ENCODE measurements around the gene TRMT1.

DNA sequence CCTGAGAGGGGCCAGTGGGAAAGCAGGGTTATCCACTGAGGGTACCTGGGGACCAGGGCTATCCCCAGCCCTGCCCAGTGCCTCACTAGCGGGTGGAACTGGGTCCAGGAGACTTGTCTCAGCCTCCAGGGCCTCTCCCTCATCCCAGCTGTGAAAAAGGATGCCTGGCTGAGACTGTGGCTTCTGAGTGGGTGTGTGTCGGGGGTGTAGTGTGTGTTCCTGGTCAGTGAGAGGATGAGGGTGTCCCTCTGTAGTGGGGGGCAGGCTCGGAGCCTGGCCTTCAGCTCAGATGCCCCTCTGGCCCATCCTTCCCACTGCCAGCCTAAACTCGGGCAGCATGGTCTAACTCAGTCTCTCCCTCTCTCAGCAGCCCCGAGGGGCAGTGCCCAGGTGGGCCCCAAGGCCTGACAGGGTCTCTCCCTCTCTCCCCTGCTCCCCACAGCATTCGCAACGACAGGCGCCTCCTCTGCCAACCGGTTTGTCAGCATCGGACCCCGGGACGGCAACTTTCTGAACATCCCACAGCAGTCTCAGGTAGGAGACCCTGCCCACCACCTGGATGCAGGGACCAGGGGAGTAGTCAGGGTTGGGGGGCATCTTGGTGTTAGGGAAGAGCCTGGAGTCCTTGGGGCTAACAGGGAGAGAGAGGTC, 26.6 kb downstream of the TRMT1 start:
- TF ChIP-seq, protein P1, sequence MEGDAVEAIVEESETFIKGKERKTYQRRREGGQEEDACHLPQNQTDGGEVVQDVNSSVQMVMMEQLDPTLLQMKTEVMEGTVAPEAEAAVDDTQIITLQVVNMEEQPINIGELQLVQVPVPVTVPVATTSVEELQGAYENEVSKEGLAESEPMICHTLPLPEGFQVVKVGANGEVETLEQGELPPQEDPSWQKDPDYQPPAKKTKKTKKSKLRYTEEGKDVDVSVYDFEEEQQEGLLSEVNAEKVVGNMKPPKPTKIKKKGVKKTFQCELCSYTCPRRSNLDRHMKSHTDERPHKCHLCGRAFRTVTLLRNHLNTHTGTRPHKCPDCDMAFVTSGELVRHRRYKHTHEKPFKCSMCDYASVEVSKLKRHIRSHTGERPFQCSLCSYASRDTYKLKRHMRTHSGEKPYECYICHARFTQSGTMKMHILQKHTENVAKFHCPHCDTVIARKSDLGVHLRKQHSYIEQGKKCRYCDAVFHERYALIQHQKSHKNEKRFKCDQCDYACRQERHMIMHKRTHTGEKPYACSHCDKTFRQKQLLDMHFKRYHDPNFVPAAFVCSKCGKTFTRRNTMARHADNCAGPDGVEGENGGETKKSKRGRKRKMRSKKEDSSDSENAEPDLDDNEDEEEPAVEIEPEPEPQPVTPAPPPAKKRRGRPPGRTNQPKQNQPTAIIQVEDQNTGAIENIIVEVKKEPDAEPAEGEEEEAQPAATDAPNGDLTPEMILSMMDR (IDR thresholded peaks at IDR 0.05; ENCODE audit: insufficient read depth, low read length): no peak
- TF ChIP-seq, protein P2, sequence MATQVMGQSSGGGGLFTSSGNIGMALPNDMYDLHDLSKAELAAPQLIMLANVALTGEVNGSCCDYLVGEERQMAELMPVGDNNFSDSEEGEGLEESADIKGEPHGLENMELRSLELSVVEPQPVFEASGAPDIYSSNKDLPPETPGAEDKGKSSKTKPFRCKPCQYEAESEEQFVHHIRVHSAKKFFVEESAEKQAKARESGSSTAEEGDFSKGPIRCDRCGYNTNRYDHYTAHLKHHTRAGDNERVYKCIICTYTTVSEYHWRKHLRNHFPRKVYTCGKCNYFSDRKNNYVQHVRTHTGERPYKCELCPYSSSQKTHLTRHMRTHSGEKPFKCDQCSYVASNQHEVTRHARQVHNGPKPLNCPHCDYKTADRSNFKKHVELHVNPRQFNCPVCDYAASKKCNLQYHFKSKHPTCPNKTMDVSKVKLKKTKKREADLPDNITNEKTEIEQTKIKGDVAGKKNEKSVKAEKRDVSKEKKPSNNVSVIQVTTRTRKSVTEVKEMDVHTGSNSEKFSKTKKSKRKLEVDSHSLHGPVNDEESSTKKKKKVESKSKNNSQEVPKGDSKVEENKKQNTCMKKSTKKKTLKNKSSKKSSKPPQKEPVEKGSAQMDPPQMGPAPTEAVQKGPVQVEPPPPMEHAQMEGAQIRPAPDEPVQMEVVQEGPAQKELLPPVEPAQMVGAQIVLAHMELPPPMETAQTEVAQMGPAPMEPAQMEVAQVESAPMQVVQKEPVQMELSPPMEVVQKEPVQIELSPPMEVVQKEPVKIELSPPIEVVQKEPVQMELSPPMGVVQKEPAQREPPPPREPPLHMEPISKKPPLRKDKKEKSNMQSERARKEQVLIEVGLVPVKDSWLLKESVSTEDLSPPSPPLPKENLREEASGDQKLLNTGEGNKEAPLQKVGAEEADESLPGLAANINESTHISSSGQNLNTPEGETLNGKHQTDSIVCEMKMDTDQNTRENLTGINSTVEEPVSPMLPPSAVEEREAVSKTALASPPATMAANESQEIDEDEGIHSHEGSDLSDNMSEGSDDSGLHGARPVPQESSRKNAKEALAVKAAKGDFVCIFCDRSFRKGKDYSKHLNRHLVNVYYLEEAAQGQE (IDR thresholded peaks at IDR 0.05; ENCODE audit: insufficient replicate concordance, low read depth): no peak
- no peak for TF ChIP-seq POLR2AphosphoS5 (IDR thresholded peaks at IDR 0.05; ENCODE audit: low read depth)
- TF ChIP-seq SPI1 (IDR thresholded peaks at IDR 0.05; ENCODE audit: borderline replicate concordance, low read depth): no peak

All from HL-60 (cell line).